LNCaP clone FGC (cell line): Measurements from ENCODE around the gene CAPN10.

ENCODE experiments used
- DNase-seq: peaks from one replicate; pipeline ENCODE4 v3.0.0-alpha.2; 2011; ENCODE audit warnings: low read depth
- H3K4me3 ChIP-seq: 2 replicates; pipeline ENCODE4 v1.5.1; 2011; ENCODE audit warnings: mild to moderate bottlenecking, low read depth, low read length, control low read depth
- CTCF ChIP-seq: IDR thresholded peaks from 2 replicates; pipeline ENCODE4 v1.5.1; 2012; ENCODE audit warnings: mild to moderate bottlenecking; ENCODE audit not compliant: control insufficient read depth, insufficient read depth; ENCODE audit errors: extremely low read depth

The CAPN10 gene

GRCh38 chr2:240622531-240623235, 36.1 kb downstream of the CAPN10 start:
- H3K4me3 ChIP-seq, result no peak overlapping the region
- DNase-seq, result no peak
- TF ChIP-seq CTCF, result no peak

- no peak for DNase-seq
- no peak overlapping the region for H3K4me3 ChIP-seq
- TF ChIP-seq CTCF, result no peak
These were observed 37.0 kb downstream of the CAPN10 start for GRCh38 chr2:240623531-240624010.

GRCh38 chr2:240624011-240624949, 37.7 kb downstream of the CAPN10 start:
- H3K4me3 ChIP-seq, result no peak overlapping the region
- no peak for TF ChIP-seq CTCF
- no peak for DNase-seq

- no peak for TF ChIP-seq CTCF
- no peak within 1 kb of the TSS for H3K4me3 ChIP-seq
- no peak for DNase-seq
These were observed 38.6 kb downstream of the CAPN10 start, which contains the start of gene GPR35 for GRCh38 chr2:240624950-240625621. GPR35 (plus strand) TSS chr2:240625480; CDS start chr2:240629953, 4,473 bp downstream.

GRCh38 chr2:240626531-240627300, 40.2 kb downstream of the CAPN10 start:
- no peak for DNase-seq
- TF ChIP-seq CTCF, result no peak
- no peak overlapping the region for H3K4me3 ChIP-seq

GRCh38 chr2:240627736-240628506, 41.4 kb downstream of the CAPN10 start:
- no peak for TF ChIP-seq CTCF
- no peak overlapping the region for H3K4me3 ChIP-seq
- DNase-seq, result no peak
